NT2/D1 (cell line): Measurements from ENCODE around the gene CTAGE4.
"Not testable (repeated sequence)": the region's sequence is repeated elsewhere in the genome, so short reads cannot be mapped to it uniquely, and the experiment has no call there.

Experiments
- SUZ12 ChIP-seq: IDR thresholded peaks from 2 replicates; pipeline ENCODE4 v1.6.1; 2011; ENCODE audit not compliant: insufficient read length, insufficient read depth; ENCODE audit errors: extremely low read depth
- YY1 ChIP-seq: IDR thresholded peaks from 2 replicates; pipeline ENCODE4 v1.6.1; 2011; ENCODE audit not compliant: insufficient read length, insufficient read depth
- ZNF274 ChIP-seq: IDR thresholded peaks from 2 replicates; pipeline ENCODE4 v1.6.1; 2011; ENCODE audit warnings: mild to moderate bottlenecking, low read depth, low read length

DNA sequence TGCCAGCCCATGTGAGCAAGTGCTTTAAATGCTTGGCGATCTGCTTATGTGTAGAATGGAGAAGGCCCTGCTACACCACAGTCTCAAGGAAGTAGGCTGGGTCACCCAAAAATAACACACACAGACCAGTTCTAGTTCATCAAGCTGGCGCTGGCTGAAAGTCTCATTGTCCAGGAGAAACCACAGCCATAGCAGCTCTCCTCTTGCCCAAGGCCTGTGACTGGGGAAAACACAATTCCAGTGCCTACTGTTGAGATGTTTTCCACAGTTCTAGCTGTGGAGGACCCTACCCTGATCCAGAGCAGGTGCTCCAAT is 4.1 kb upstream of the CTAGE4 start:
- not testable (repeated sequence) for TF ChIP-seq SUZ12, YY1, ZNF274
